Nephron (organoid): ENCODE data around the gene D2HGDH.
"Not testable (repeated sequence)": the region's sequence is repeated elsewhere in the genome, so short reads cannot be mapped to it uniquely, and the experiment has no call there.

Source experiments
- H3K27ac Mint-ChIP-seq, 3 experiments: 2 replicates each; pipeline ENCODE4 v1.8.0; 2020; ENCODE audit warnings: mixed read lengths in 3 of 3, mild to moderate bottlenecking in 2 of 3, moderate library complexity in 1 of 3
- H3K27me3 Mint-ChIP-seq: 2 replicates; pipeline ENCODE4 v1.8.0; 2021; ENCODE audit warnings: low read depth, mild to moderate bottlenecking, moderate library complexity, mixed read lengths
- H3K36me3 Mint-ChIP-seq: 2 replicates; pipeline ENCODE4 v1.8.0; 2020; ENCODE audit warnings: low read depth, mixed read lengths
- H3K4me1 Mint-ChIP-seq: 2 replicates; pipeline ENCODE4 v1.8.0; 2020; ENCODE audit warnings: mixed read lengths
- H3K4me3 Mint-ChIP-seq, 3 experiments: 2 replicates each; pipeline ENCODE4 v1.8.0; 2020; ENCODE audit warnings: mild to moderate bottlenecking in 3 of 3, mixed read lengths in 3 of 3, moderate library complexity in 2 of 3
- H3K9me3 Mint-ChIP-seq: 2 replicates; pipeline ENCODE4 v1.8.0; 2020; ENCODE audit warnings: mixed read lengths
- TF ChIP-seq, protein P1 (sequence below), 3 experiments: fragments of 200-600 bp; sonication (generic); IDR thresholded peaks; one replicate each; pipeline ENCODE4 v1.5.0; 2021; ENCODE audit warnings: antibody characterized with exemption in 3 of 3; ENCODE audit not compliant: unreplicated experiment in 3 of 3

D2HGDH gene

DNA sequence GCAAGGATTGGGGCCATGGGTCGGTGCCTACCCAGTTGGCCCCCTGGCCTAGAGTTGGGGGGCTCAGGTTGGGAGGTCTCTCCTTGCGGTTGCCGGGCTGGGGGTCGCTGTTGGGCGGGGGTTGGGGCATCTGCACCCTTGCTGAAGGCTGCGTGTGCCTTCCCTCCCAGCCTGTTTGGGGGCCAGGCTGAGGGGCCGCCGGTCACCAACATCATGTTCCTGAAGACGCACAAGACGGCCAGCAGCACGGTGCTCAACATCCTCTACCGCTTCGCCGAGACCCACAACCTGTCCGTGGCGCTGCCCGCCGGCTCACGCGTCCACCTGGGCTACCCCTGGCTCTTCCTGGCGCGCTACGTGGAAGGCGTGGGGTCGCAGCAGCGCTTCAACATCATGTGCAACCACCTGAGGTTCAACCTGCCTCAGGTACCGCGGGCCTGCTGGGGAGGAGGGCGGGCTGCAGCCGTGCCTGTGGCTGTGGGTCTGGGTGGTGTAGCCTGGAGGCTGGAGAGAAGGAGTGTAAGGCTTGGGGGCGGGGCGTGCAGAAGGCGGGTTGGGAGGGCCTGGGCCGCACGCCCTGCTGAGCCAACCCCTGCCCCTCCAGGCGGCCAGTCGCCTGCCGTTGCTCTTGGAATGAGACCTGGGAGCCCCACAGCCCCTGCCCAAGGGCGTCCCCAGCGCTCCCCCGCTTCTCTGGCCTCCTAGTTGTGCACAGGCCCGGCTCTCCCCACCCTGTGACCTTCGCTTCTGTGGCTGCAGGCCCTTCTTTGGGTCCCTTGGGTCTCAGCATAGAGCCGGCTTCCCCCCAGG lies 67.4 kb downstream of the D2HGDH start:
- Mint-ChIP-seq H3K27me3 (peaks cover 3% of the 10 kb centered on the region), H3K4me1 (peaks cover 15% of the 10 kb centered on the region), H3K36me3 (no peaks in the 10 kb centered on the region), H3K9me3 (no peaks in the 10 kb centered on the region), H3K27ac (peak overlapping the region in 1 of 3 experiments; percentile 83), H3K4me3 (no peak overlapping the region)
- TF ChIP-seq, protein P1, sequence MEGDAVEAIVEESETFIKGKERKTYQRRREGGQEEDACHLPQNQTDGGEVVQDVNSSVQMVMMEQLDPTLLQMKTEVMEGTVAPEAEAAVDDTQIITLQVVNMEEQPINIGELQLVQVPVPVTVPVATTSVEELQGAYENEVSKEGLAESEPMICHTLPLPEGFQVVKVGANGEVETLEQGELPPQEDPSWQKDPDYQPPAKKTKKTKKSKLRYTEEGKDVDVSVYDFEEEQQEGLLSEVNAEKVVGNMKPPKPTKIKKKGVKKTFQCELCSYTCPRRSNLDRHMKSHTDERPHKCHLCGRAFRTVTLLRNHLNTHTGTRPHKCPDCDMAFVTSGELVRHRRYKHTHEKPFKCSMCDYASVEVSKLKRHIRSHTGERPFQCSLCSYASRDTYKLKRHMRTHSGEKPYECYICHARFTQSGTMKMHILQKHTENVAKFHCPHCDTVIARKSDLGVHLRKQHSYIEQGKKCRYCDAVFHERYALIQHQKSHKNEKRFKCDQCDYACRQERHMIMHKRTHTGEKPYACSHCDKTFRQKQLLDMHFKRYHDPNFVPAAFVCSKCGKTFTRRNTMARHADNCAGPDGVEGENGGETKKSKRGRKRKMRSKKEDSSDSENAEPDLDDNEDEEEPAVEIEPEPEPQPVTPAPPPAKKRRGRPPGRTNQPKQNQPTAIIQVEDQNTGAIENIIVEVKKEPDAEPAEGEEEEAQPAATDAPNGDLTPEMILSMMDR (IDR thresholded peaks at IDR 0.05; ENCODE audit: unreplicated experiment in 3 of 3): no peak

DNA sequence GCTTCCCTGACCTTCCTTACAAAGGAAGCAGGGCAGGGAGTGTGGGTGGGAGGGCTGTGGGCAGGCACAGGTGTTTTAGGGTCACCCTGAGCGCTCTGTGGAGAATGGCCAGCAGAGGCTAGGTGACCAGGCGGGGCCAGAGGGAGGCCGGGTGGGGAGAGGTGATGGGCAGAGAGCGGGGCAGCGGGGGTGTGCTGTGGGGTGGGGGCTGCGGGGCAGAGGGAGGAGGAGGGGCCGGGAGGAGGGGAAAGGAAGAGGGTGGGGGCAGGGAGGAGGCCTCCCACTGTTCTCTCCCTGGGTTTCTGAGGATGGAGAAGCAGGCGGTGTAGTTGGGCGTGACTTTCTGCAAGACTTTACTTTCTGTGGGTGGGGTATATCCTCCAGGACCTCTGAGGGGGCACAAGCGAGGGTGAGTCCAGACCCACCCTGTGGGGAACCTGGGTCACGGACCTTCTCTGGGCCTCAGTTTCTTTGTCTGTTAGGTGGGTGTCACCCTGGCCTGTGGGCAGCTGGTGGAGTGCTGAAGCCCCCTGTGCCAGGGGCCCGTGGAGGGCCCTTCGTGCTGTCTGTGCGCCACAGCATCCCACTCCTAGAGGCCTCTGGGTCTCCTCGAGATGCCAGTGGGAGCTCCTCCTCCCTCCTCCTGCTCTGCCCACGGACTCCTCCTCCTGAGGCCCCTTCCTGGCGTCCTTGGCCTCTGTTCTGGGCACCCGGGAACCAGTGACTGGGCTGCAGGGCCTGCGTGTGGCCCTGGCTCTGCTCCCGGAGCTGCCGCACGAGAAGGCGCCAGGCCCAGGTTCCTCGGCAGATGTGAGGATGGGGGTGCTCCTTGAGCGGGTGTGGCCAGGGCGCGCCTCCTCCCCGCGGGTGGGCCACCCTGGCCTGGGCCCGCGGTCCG lies 68.2 kb downstream of the D2HGDH start:
- peak overlapping the region in 1 of 3 experiments; percentile 83 for H3K27ac Mint-ChIP-seq
- peaks cover 3% of the 10 kb centered on the region for H3K27me3 Mint-ChIP-seq
- peak overlapping the region in 1 of 3 experiments; percentile 19 for H3K4me3 Mint-ChIP-seq
- TF ChIP-seq, protein P1 (IDR thresholded peaks at IDR 0.05; ENCODE audit: unreplicated experiment in 3 of 3): no peak
- H3K4me1 Mint-ChIP-seq: peaks cover 6% of the 10 kb centered on the region
- no peaks in the 10 kb centered on the region for H3K9me3 Mint-ChIP-seq
- no peaks in the 10 kb centered on the region for H3K36me3 Mint-ChIP-seq

DNA sequence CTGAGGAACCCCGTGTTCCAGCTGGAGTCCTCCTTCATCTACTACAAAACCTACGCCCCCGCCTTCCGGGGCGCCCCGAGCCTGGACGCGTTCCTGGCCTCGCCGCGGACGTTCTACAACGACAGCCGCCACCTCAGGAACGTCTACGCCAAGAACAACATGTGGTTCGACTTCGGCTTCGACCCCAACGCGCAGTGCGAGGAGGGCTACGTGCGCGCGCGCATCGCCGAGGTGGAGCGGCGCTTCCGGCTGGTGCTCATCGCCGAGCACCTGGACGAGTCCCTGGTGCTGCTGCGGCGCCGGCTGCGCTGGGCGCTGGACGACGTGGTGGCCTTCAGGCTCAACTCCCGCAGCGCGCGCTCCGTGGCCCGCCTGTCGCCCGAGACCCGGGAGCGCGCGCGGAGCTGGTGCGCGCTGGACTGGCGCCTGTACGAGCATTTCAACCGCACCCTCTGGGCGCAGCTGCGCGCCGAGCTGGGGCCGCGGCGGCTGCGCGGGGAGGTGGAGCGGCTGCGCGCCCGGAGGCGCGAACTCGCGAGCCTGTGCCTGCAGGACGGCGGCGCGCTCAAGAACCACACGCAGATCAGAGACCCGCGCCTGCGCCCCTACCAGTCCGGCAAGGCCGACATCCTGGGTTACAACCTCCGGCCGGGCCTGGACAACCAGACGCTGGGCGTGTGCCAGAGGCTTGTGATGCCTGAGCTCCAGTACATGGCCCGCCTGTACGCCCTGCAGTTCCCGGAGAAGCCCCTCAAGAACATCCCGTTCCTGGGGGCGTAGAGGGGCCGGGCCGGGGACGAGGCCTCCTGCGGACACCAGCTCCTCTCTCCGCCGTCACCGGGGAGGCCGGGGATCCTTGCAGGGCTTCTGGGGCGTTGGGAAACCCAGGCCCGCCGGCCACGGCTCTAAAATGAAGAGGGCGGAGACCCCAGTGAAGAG lies 69.2 kb downstream of the D2HGDH start:
- TF ChIP-seq, protein P1 (IDR thresholded peaks at IDR 0.05; ENCODE audit: unreplicated experiment in 3 of 3): no peak
- no peak overlapping the region for H3K4me3 Mint-ChIP-seq
- H3K36me3 Mint-ChIP-seq: no peaks in the 10 kb centered on the region
- H3K27me3 Mint-ChIP-seq: peaks cover 3% of the 10 kb centered on the region
- H3K27ac Mint-ChIP-seq: no peak overlapping the region
- H3K4me1 Mint-ChIP-seq: peaks cover 7% of the 10 kb centered on the region
- H3K9me3 Mint-ChIP-seq: no peaks in the 10 kb centered on the region

GRCh38 chr2:241804326-241805229 lies 70.1 kb downstream of the D2HGDH start:
- peaks cover 15% of the 10 kb centered on the region for H3K4me1 Mint-ChIP-seq

GRCh38 chr2:241806217-241806616 lies 71.8 kb downstream of the D2HGDH start:
- H3K4me1 Mint-ChIP-seq: peaks cover 15% of the 10 kb centered on the region
- H3K36me3 Mint-ChIP-seq, H3K27me3 Mint-ChIP-seq, H3K9me3 Mint-ChIP-seq, H3K4me3 Mint-ChIP-seq, H3K27ac Mint-ChIP-seq: not testable (repeated sequence)

More at GRCh38 chr2:241804326-241805229, 70.1 kb downstream of the D2HGDH start:
- H3K27me3 Mint-ChIP-seq: peaks cover 3% of the 10 kb centered on the region
- peak overlapping the region in 1 of 3 experiments; percentile 34 for H3K4me3 Mint-ChIP-seq
- H3K36me3 Mint-ChIP-seq: no peaks in the 10 kb centered on the region
- H3K9me3 Mint-ChIP-seq: no peaks in the 10 kb centered on the region
- TF ChIP-seq, protein P1 (IDR thresholded peaks at IDR 0.05; ENCODE audit: unreplicated experiment in 3 of 3): no peak
- peak overlapping the region in 1 of 3 experiments; percentile 78 for H3K27ac Mint-ChIP-seq
